KMS-11 (cell line): ENCODE results near the gene P2RX5.
"Not testable (repeated sequence)": the region's sequence is repeated elsewhere in the genome, so short reads cannot be mapped to it uniquely, and the experiment has no call there.

Experiments used
- H2AFZ ChIP-seq: fragments of 200-600 bp; sonication (generic); 2 replicates; pipeline ENCODE4 v1.6.1; 2016; ENCODE audit warnings: antibody characterized with exemption, mixed run types, low read depth
- H3K27ac ChIP-seq: fragments of 200-600 bp; sonication (generic); 2 replicates; pipeline ENCODE4 v1.6.1; 2016; ENCODE audit warnings: mild to moderate bottlenecking, mixed run types
- H3K27me3 ChIP-seq: fragments of 200-600 bp; sonication (generic); 2 replicates; pipeline ENCODE4 v1.6.1; 2017; ENCODE audit warnings: mild to moderate bottlenecking, low read depth, mixed run types, moderate library complexity; ENCODE audit not compliant: insufficient read depth
- H3K36me3 ChIP-seq: fragments of 200-600 bp; sonication (generic); 2 replicates; pipeline ENCODE4 v1.6.1; 2017; ENCODE audit warnings: mild to moderate bottlenecking, mixed run types; ENCODE audit not compliant: insufficient read depth
- H3K4me1 ChIP-seq: fragments of 200-600 bp; sonication (generic); 2 replicates; pipeline ENCODE4 v1.6.1; 2016; ENCODE audit warnings: mild to moderate bottlenecking, low read depth, mixed run types; ENCODE audit not compliant: poor library complexity, severe bottlenecking
- H3K4me2 ChIP-seq: fragments of 200-600 bp; sonication (generic); 2 replicates; pipeline ENCODE4 v1.7.0; 2016; ENCODE audit warnings: mild to moderate bottlenecking, mixed run types
- H3K4me3 ChIP-seq: fragments of 200-600 bp; sonication (generic); IDR thresholded peaks from 2 replicates; pipeline ENCODE4 v1.6.1; 2017; ENCODE audit warnings: low read depth, low read length, mixed read lengths; ENCODE audit not compliant: insufficient read depth
- H3K79me2 ChIP-seq: fragments of 200-600 bp; sonication (generic); 2 replicates; pipeline ENCODE4 v1.6.1; 2016; ENCODE audit warnings: low read depth, mixed run types; ENCODE audit not compliant: insufficient read depth
- H3K9ac ChIP-seq: fragments of 200-600 bp; sonication (generic); 2 replicates; pipeline ENCODE4 v1.6.1; 2016; ENCODE audit warnings: mild to moderate bottlenecking, mixed run types
- H4K20me1 ChIP-seq: fragments of 200-600 bp; sonication (generic); 2 replicates; pipeline ENCODE4 v1.6.1; 2016; ENCODE audit warnings: mild to moderate bottlenecking, mixed run types; ENCODE audit not compliant: insufficient read depth
- CTCF ChIP-seq: fragments of 200-600 bp; sonication (generic); conservative IDR thresholded peaks from 2 replicates; pipeline ENCODE4 v1.6.1; 2017; ENCODE audit warnings: low read depth, mild to moderate bottlenecking, antibody characterized with exemption, low read length, moderate library complexity, mixed read lengths

P2RX5 gene

GRCh38 chr17:3730881-3731429 lies 35.0 kb upstream of the P2RX5 start:
- H3K4me3 ChIP-seq, result no peak overlapping the region
- no peaks in the 10 kb centered on the region for H3K36me3 ChIP-seq
- no peaks in the 10 kb centered on the region for H4K20me1 ChIP-seq
- H2AFZ ChIP-seq, result no peak overlapping the region
- H3K4me2 ChIP-seq, result no peak overlapping the region
- H3K79me2 ChIP-seq, result peaks cover 5% of the 10 kb centered on the region; the same call in 1 of the 2 replicates
- no peak for TF ChIP-seq CTCF
- peaks cover 10% of the 10 kb centered on the region for H3K4me1 ChIP-seq
- no peak overlapping the region for H3K9ac ChIP-seq
- no peaks in the 10 kb centered on the region for H3K27me3 ChIP-seq
- H3K27ac ChIP-seq, result no peak overlapping the region

DNA sequence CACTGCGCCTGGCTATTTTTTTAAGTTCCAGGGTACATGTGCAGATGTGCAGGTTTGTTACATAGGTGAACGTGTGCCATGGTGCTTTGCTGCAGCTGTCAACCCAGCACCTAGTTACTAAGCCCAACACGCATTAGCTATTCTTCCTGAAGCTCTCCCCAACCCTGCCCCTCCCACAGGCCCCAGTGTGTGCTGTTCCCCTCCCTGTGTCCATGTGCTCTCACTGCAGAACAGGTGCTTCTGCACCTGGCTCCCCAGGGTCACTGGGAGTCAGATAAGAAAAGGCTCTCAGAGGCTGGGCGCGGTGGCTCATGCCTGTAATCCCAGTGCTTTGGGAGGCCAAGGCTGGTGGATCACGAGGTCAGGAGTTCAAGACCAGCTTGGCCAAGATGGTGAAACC lies 33.9 kb upstream of the P2RX5 start:
- Histone ChIP-seq H3K27me3 (no peaks in the 10 kb centered on the region), H3K4me2 (no peak overlapping the region), H3K27ac (no peak overlapping the region), H3K4me1 (peaks cover 16% of the 10 kb centered on the region), H3K9ac (no peak overlapping the region), H4K20me1 (no peaks in the 10 kb centered on the region), H3K36me3 (no peaks in the 10 kb centered on the region), H3K4me3 (no peak overlapping the region), H2AFZ (no peak overlapping the region), H3K79me2 (peaks cover 15% of the 10 kb centered on the region; the same call in 1 of the 2 replicates)
- TF ChIP-seq CTCF, result no peak

- not testable (repeated sequence) for H3K27ac ChIP-seq, H3K36me3 ChIP-seq, H2AFZ ChIP-seq, H3K4me2 ChIP-seq, H3K9ac ChIP-seq, H4K20me1 ChIP-seq, H3K4me3 ChIP-seq, H3K27me3 ChIP-seq
- Histone ChIP-seq H3K79me2 (peaks cover 24% of the 10 kb centered on the region), H3K4me1 (peaks cover 16% of the 10 kb centered on the region)
Measured at GRCh38 chr17:3728099-3728498, 32.1 kb upstream of the P2RX5 start.

GRCh38 chr17:3727041-3727440 lies 31.1 kb upstream of the P2RX5 start:
- Histone ChIP-seq H3K27me3 (no peaks in the 10 kb centered on the region), H3K4me2 (no peak overlapping the region), H4K20me1 (no peaks in the 10 kb centered on the region), H3K79me2 (peaks cover 31% of the 10 kb centered on the region), H3K4me1 (peaks cover 23% of the 10 kb centered on the region), H3K4me3 (no peak overlapping the region), H2AFZ (no peak overlapping the region), H3K9ac (no peak overlapping the region), H3K27ac (no peak overlapping the region), H3K36me3 (no peaks in the 10 kb centered on the region)
- TF ChIP-seq CTCF, result no peak

DNA sequence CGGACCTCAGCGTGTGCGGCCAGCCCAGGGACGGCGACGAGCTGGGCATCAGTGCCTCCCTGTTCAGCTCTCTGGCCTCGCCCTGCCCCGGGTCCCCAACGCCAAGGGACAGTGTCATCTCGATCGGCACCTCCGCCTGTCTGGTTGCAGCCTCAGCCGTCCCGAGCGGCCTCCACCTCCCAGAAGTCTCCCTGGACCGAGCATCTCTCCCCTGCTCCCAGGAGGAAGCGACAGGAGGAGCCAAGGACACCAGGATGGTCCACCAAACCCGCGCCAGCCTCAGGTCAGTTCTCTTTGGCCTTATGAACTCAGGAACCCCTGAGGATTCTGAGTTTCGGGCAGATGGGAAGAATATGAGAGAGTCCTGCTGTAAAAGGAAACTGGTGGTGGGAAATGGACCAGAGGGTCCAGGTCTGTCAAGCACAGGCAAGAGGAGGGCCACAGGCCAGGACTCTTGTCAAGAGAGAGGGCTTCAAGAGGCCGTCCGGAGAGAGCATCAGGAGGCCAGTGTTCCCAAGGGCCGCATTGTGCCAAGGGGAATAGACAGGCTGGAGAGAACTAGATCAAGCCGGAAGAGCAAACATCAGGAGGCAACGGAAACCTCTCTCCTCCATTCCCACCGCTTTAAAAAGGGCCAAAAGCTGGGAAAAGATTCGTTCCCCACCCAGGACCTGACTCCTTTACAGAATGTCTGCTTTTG lies 28.6 kb upstream of the P2RX5 start:
- H3K79me2 ChIP-seq, result peaks cover 31% of the 10 kb centered on the region
- peak overlapping the region; percentile 72 for H3K9ac ChIP-seq
- no peak overlapping the region for H2AFZ ChIP-seq
- H3K36me3 ChIP-seq, result no peaks in the 10 kb centered on the region
- H4K20me1 ChIP-seq, result no peaks in the 10 kb centered on the region
- peak overlapping the region; percentile 92 for H3K4me2 ChIP-seq
- TF ChIP-seq CTCF, result no peak
- H3K27ac ChIP-seq, result no peak overlapping the region
- no peaks in the 10 kb centered on the region for H3K27me3 ChIP-seq
- H3K4me1 ChIP-seq, result peaks cover 23% of the 10 kb centered on the region
- no peak overlapping the region for H3K4me3 ChIP-seq
